GM19455 (cell line): ENCODE results near the gene RTN4.
"Not testable (repeated sequence)": the region's sequence is repeated elsewhere in the genome, so short reads cannot be mapped to it uniquely, and the experiment has no call there.

Experiments
- ATAC-seq: cut with Tn5 transposase; IDR thresholded peaks from one replicate; pipeline ENCODE4 v1.9.1; 2021; ENCODE audit not compliant: unreplicated experiment

The RTN4 gene

GRCh38 chr2:55076019-55076418, 25.8 kb upstream of the RTN4 start:
- not testable (repeated sequence) for ATAC-seq

GRCh38 chr2:55073000-55073983, 23.0 kb upstream of the RTN4 start:
- no peak for ATAC-seq

GRCh38 chr2:55063713-55064323, 13.6 kb upstream of the RTN4 start:
- ATAC-seq, result no peak

- no peak for ATAC-seq
Observed at GRCh38 chr2:55063226-55063625, 13.0 kb upstream of the RTN4 start.

- ATAC-seq, result no peak
Observed at GRCh38 chr2:55062754-55063153, 12.5 kb upstream of the RTN4 start.

GRCh38 chr2:55061523-55062344, 11.5 kb upstream of the RTN4 start:
- no peak for ATAC-seq

- ATAC-seq, result no peak
Observed at GRCh38 chr2:55059793-55060192, 9.5 kb upstream of the RTN4 start.

- no peak for ATAC-seq
Observed at GRCh38 chr2:55057474-55057873, 7.2 kb upstream of the RTN4 start.

GRCh38 chr2:55056024-55056521, 5.8 kb upstream of the RTN4 start:
- ATAC-seq, result no peak

- ATAC-seq, result peak; percentile 35
Observed at GRCh38 chr2:55054106-55054875, 4.0 kb upstream of the RTN4 start.

- not testable (repeated sequence) for ATAC-seq
Observed at GRCh38 chr2:55053225-55053624, 3.0 kb upstream of the RTN4 start.

GRCh38 chr2:55052129-55053061, 2.1 kb upstream of the RTN4 start:
- no peak for ATAC-seq

- ATAC-seq, result no peak
Observed at GRCh38 chr2:55051026-55051866, 995 bp upstream of the RTN4 start.

- ATAC-seq, result peak; percentile 3
Observed at GRCh38 chr2:55049821-55050099, 491 bp downstream of the RTN4 start.

GRCh38 chr2:55049043-55049820, 1.0 kb downstream of the RTN4 start:
- ATAC-seq, result peak; percentile 14

GRCh38 chr2:55048508-55049042, 1.7 kb downstream of the RTN4 start:
- no peak for ATAC-seq

GRCh38 chr2:55047677-55048299, 2.5 kb downstream of the RTN4 start:
- ATAC-seq, result no peak
